Prostate gland (tissue), 2 donors: ENCODE data around the gene CSTPP1.

ENCODE experiments used
- CTCF ChIP-seq, 4 experiments: fragments of 200-600 bp in 2 of 4; fragments of 450-650 bp in 2 of 4; sonication (generic) in 2 of 4; IDR thresholded peaks; 1 replicate in 3 of 4; 2 replicates in 1 of 4; pipeline ENCODE4 v1.5.1; 2016 to 2019; ENCODE audit warnings: antibody characterized with exemption in 4 of 4, mild to moderate bottlenecking in 2 of 4, moderate library complexity in 2 of 4
- POLR2A ChIP-seq: fragments of 450-650 bp; IDR thresholded peaks from one replicate; pipeline ENCODE4 v1.6.1; 2016; ENCODE audit warnings: antibody characterized with exemption, mild to moderate bottlenecking
- POLR2AphosphoS5 ChIP-seq: sonication (generic); formaldehyde crosslinking; IDR thresholded peaks from one replicate; pipeline ENCODE4 v1.6.1; 2017; ENCODE audit warnings: antibody characterized with exemption

- no peak for TF ChIP-seq CTCF (IDR thresholded peaks at IDR 0.05)
- TF ChIP-seq POLR2AphosphoS5: peak; percentile 77
- no peak for TF ChIP-seq POLR2A
Observed at GRCh38 chr11:47189100-47189834, 252.7 kb downstream of the CSTPP1 start.
